Karpas-422 (cell line): Measurements from ENCODE around the gene FGD5. TPM values are rescaled to one million over a fixed set of nuclear protein-coding genes. Genes with fewer than 3 reads are reported as not detected.

Source experiments
- DNase-seq: peaks from one replicate; pipeline ENCODE4 v3.0.0-alpha.2; 2015
- H2AFZ ChIP-seq: fragments of 200-600 bp; sonication (generic); 2 replicates; pipeline ENCODE4 v1.6.1; 2014; ENCODE audit warnings: antibody characterized with exemption, low read length, mixed read lengths
- H3K27ac ChIP-seq: fragments of 200-600 bp; sonication (generic); 2 replicates; pipeline ENCODE4 v1.5.1; 2014; ENCODE audit warnings: mild to moderate bottlenecking, low read length, moderate library complexity
- H3K27me3 ChIP-seq: fragments of 200-600 bp; sonication (generic); 2 replicates; pipeline ENCODE4 v1.6.1; 2014; ENCODE audit warnings: low read length, mixed read lengths
- H3K36me3 ChIP-seq: fragments of 200-600 bp; sonication (generic); 2 replicates; pipeline ENCODE4 v1.6.1; 2014; ENCODE audit warnings: low read length, mixed read lengths; ENCODE audit not compliant: insufficient read depth
- H3K4me1 ChIP-seq: fragments of 200-600 bp; sonication (generic); 2 replicates; pipeline ENCODE4 v1.6.1; 2014; ENCODE audit warnings: mild to moderate bottlenecking, low read length, mixed read lengths
- H3K4me2 ChIP-seq: fragments of 200-600 bp; sonication (generic); 2 replicates; pipeline ENCODE4 v1.6.1; 2014; ENCODE audit warnings: low read length, low read depth, mild to moderate bottlenecking; ENCODE audit not compliant: poor library complexity, severe bottlenecking
- H3K4me3 ChIP-seq: fragments of 200-600 bp; sonication (generic); 2 replicates; pipeline ENCODE4 v1.5.1; 2014; ENCODE audit warnings: mild to moderate bottlenecking, antibody characterized with exemption, low read length, mixed read lengths
- H3K79me2 ChIP-seq: fragments of 200-600 bp; sonication (generic); 2 replicates; pipeline ENCODE4 v1.6.1; 2014; ENCODE audit warnings: mild to moderate bottlenecking, low read length, mixed read lengths
- H3K9ac ChIP-seq: fragments of 200-600 bp; sonication (generic); 2 replicates; pipeline ENCODE4 v1.6.0; 2014; ENCODE audit warnings: low read length
- H3K9me2 ChIP-seq: fragments of 200-600 bp; sonication (generic), shearing (Covaris generic); replicated peaks from 2 replicates; pipeline ENCODE4 v1.6.0; 2014; ENCODE audit warnings: mild to moderate bottlenecking, low read length, moderate library complexity; ENCODE audit not compliant: insufficient read depth
- H3K9me3 ChIP-seq: fragments of 300-700, 200-600 bp; sonication (generic); 2 replicates; pipeline ENCODE4 v1.6.1; 2014; ENCODE audit warnings: low read length, mixed read lengths
- H4K20me1 ChIP-seq: fragments of 200-600 bp; sonication (generic); 2 replicates; pipeline ENCODE4 v1.6.1; 2014; ENCODE audit warnings: mild to moderate bottlenecking, antibody characterized with exemption, low read length, low read depth; ENCODE audit not compliant: insufficient read depth
- total RNA-seq: library from RNA; depleted of rRNA; stranded (reverse); fragments of >200 nt; shearing (Covaris generic); gene quantifications from 2 replicates; pipeline ENCODE4 v1.2.3, GENCODE V29; 2014; ENCODE audit warnings: low replicate concordance

FGD5 gene
- total RNA-seq, 1 experiment from 2014 or later = not detected

- no peaks in the 10 kb centered on the region for H3K4me1 ChIP-seq
- H3K79me2 ChIP-seq = no peaks in the 10 kb centered on the region
- no peak for DNase-seq
- H3K9me2 ChIP-seq = no peaks in the 10 kb centered on the region
- no peak overlapping the region for H2AFZ ChIP-seq
- no peak overlapping the region for H3K9ac ChIP-seq
- H3K36me3 ChIP-seq = no peaks in the 10 kb centered on the region
- no peaks in the 10 kb centered on the region for H3K9me3 ChIP-seq
- H3K4me3 ChIP-seq = no peak overlapping the region
- H3K27ac ChIP-seq = no peak overlapping the region
- no peaks in the 10 kb centered on the region for H4K20me1 ChIP-seq
- no peak overlapping the region for H3K4me2 ChIP-seq
- H3K27me3 ChIP-seq = no peaks in the 10 kb centered on the region
Observed at GRCh38 chr3:14785207-14786155, 33.3 kb upstream of the FGD5 start.

DNA sequence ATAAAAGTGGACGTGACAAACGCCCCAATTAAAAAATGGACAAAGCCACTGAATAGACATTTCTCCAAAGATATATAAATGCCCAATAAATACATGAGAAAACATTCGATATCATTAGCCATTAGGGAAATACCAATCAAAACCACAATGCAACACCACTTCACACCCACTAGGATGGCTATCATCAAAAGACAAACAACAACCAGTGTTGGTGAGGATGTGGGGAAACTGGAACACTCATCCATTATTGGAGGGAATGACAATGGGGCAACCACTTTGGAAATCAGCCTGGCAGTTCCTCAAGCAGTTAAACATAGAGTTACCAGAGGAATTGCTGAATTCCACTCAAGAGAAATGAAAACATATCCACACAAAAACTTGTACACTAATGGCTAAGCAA, 32.4 kb upstream of the FGD5 start:
- H4K20me1 ChIP-seq = no peaks in the 10 kb centered on the region
- H3K4me2 ChIP-seq = no peak overlapping the region
- DNase-seq = no peak
- H3K9me3 ChIP-seq = no peaks in the 10 kb centered on the region
- H3K27ac ChIP-seq = no peak overlapping the region
- H3K79me2 ChIP-seq = no peaks in the 10 kb centered on the region
- H3K9me2 ChIP-seq = no peaks in the 10 kb centered on the region
- no peaks in the 10 kb centered on the region for H3K27me3 ChIP-seq
- H3K4me1 ChIP-seq = no peaks in the 10 kb centered on the region
- H3K9ac ChIP-seq = no peak overlapping the region
- H3K36me3 ChIP-seq = no peaks in the 10 kb centered on the region
- no peak overlapping the region for H3K4me3 ChIP-seq
- no peak overlapping the region for H2AFZ ChIP-seq

GRCh38 chr3:14787630-14788029, 31.1 kb upstream of the FGD5 start:
- Histone ChIP-seq H3K4me3 (no peak overlapping the region), H3K36me3 (no peaks in the 10 kb centered on the region), H3K9me2 (no peaks in the 10 kb centered on the region), H3K9me3 (no peaks in the 10 kb centered on the region), H3K4me2 (no peak overlapping the region), H3K4me1 (no peaks in the 10 kb centered on the region), H2AFZ (no peak overlapping the region), H3K27ac (no peak overlapping the region), H3K79me2 (no peaks in the 10 kb centered on the region), H3K9ac (no peak overlapping the region), H3K27me3 (no peaks in the 10 kb centered on the region), H4K20me1 (no peaks in the 10 kb centered on the region)
- no peak for DNase-seq

GRCh38 chr3:14788644-14789043, 30.1 kb upstream of the FGD5 start:
- Histone ChIP-seq H3K9ac (no peak overlapping the region), H2AFZ (no peak overlapping the region), H3K4me2 (no peak overlapping the region), H3K27me3 (no peaks in the 10 kb centered on the region), H4K20me1 (no peaks in the 10 kb centered on the region), H3K9me2 (no peaks in the 10 kb centered on the region), H3K27ac (no peak overlapping the region), H3K4me1 (no peaks in the 10 kb centered on the region), H3K79me2 (no peaks in the 10 kb centered on the region), H3K4me3 (no peak overlapping the region), H3K36me3 (no peaks in the 10 kb centered on the region), H3K9me3 (no peaks in the 10 kb centered on the region)
- peak; percentile 59 for DNase-seq

GRCh38 chr3:14789221-14789620, 29.5 kb upstream of the FGD5 start:
- Histone ChIP-seq H3K27me3 (no peaks in the 10 kb centered on the region), H3K9me3 (no peaks in the 10 kb centered on the region), H3K27ac (no peak overlapping the region), H3K9me2 (no peaks in the 10 kb centered on the region), H3K36me3 (no peaks in the 10 kb centered on the region), H2AFZ (no peak overlapping the region), H3K4me3 (no peak overlapping the region), H3K4me1 (no peaks in the 10 kb centered on the region), H3K4me2 (no peak overlapping the region), H3K79me2 (no peaks in the 10 kb centered on the region), H3K9ac (no peak overlapping the region), H4K20me1 (no peaks in the 10 kb centered on the region)
- DNase-seq = no peak

- no peaks in the 10 kb centered on the region for H3K36me3 ChIP-seq
- H3K9me3 ChIP-seq = no peaks in the 10 kb centered on the region
- H3K27ac ChIP-seq = no peak overlapping the region
- H3K79me2 ChIP-seq = no peaks in the 10 kb centered on the region
- no peak overlapping the region for H2AFZ ChIP-seq
- H3K4me2 ChIP-seq = no peak overlapping the region
- no peaks in the 10 kb centered on the region for H4K20me1 ChIP-seq
- no peaks in the 10 kb centered on the region for H3K27me3 ChIP-seq
- no peaks in the 10 kb centered on the region for H3K4me1 ChIP-seq
- no peak overlapping the region for H3K9ac ChIP-seq
- DNase-seq = no peak
- H3K9me2 ChIP-seq = no peaks in the 10 kb centered on the region
- H3K4me3 ChIP-seq = no peak overlapping the region
Observed at GRCh38 chr3:14789640-14790285, 29.0 kb upstream of the FGD5 start.

- H3K27ac ChIP-seq = no peak overlapping the region
- H4K20me1 ChIP-seq = no peaks in the 10 kb centered on the region
- H3K4me1 ChIP-seq = no peaks in the 10 kb centered on the region
- H3K79me2 ChIP-seq = no peaks in the 10 kb centered on the region
- H3K27me3 ChIP-seq = no peaks in the 10 kb centered on the region
- H3K36me3 ChIP-seq = no peaks in the 10 kb centered on the region
- H3K4me3 ChIP-seq = no peak overlapping the region
- H3K4me2 ChIP-seq = no peak overlapping the region
- no peak overlapping the region for H3K9ac ChIP-seq
- peak; percentile 82 for DNase-seq
- no peaks in the 10 kb centered on the region for H3K9me2 ChIP-seq
- H2AFZ ChIP-seq = no peak overlapping the region
- no peaks in the 10 kb centered on the region for H3K9me3 ChIP-seq
Observed at GRCh38 chr3:14791343-14791945, 27.3 kb upstream of the FGD5 start.

GRCh38 chr3:14792691-14793121, 26.1 kb upstream of the FGD5 start:
- Histone ChIP-seq H3K4me1 (no peaks in the 10 kb centered on the region), H3K4me3 (no peak overlapping the region), H3K9me3 (no peaks in the 10 kb centered on the region), H4K20me1 (no peaks in the 10 kb centered on the region), H3K79me2 (no peaks in the 10 kb centered on the region), H3K9me2 (no peaks in the 10 kb centered on the region), H3K4me2 (no peak overlapping the region), H2AFZ (no peak overlapping the region), H3K36me3 (no peaks in the 10 kb centered on the region), H3K9ac (no peak overlapping the region), H3K27me3 (no peaks in the 10 kb centered on the region), H3K27ac (no peak overlapping the region)
- no peak for DNase-seq
